Neural cell (in vitro differentiated cells): Measurements from ENCODE around the gene ZNF22.

ENCODE experiments used
- CTCF ChIP-seq: fragments of 450-650 bp; IDR thresholded peaks from 2 replicates; pipeline ENCODE4 v1.5.1; 2014; ENCODE audit warnings: antibody characterized with exemption, mild to moderate bottlenecking, moderate library complexity; ENCODE audit not compliant: poor library complexity, severe bottlenecking
- EZH2 ChIP-seq: fragments of 200-600, 300-800 bp; shearing (Covaris generic), sonication (generic); IDR thresholded peaks from 2 replicates; pipeline ENCODE4 v1.6.1; 2014; ENCODE audit warnings: antibody characterized with exemption, low read length, borderline replicate concordance, mild to moderate bottlenecking; ENCODE audit not compliant: insufficient read depth, poor library complexity, severe bottlenecking

GRCh38 chr10:44969854-44970253 lies 30.9 kb upstream of the ZNF22 start:
- no peak for TF ChIP-seq CTCF
- no peak for TF ChIP-seq EZH2
